Measurements from ENCODE around the gene HDAC4. TPM values are rescaled to one million over a fixed set of nuclear protein-coding genes. Genes with fewer than 3 reads are reported as not detected.

Gene HDAC4
- total and polyA plus RNA-seq, 2 of the 8 experiments (the other 6 are each of a cell fraction or from before 2014, with no cell fraction given): 15.4 to 31.5 TPM

DNA sequence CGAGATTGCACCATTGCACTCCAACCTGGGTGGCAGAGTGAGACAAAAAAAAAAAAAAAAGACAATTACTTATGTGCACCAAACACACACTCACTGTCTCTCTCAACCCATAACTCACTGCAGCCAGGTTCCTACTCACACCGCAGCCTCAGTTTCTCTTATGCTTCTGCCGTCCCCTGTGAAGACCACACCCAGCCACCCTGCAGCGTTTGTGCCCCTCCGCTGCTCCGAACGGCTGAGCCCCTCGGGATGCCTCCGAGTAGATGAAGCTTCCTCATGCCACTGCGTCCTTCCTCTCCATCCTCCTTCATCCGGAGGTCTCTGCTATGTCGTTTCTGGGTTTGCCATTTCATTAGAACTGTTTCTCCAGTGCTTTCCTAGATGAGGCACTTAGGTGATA is 392.8 kb downstream of the HDAC4 start (continued):
- TF ChIP-seq, protein P1, sequence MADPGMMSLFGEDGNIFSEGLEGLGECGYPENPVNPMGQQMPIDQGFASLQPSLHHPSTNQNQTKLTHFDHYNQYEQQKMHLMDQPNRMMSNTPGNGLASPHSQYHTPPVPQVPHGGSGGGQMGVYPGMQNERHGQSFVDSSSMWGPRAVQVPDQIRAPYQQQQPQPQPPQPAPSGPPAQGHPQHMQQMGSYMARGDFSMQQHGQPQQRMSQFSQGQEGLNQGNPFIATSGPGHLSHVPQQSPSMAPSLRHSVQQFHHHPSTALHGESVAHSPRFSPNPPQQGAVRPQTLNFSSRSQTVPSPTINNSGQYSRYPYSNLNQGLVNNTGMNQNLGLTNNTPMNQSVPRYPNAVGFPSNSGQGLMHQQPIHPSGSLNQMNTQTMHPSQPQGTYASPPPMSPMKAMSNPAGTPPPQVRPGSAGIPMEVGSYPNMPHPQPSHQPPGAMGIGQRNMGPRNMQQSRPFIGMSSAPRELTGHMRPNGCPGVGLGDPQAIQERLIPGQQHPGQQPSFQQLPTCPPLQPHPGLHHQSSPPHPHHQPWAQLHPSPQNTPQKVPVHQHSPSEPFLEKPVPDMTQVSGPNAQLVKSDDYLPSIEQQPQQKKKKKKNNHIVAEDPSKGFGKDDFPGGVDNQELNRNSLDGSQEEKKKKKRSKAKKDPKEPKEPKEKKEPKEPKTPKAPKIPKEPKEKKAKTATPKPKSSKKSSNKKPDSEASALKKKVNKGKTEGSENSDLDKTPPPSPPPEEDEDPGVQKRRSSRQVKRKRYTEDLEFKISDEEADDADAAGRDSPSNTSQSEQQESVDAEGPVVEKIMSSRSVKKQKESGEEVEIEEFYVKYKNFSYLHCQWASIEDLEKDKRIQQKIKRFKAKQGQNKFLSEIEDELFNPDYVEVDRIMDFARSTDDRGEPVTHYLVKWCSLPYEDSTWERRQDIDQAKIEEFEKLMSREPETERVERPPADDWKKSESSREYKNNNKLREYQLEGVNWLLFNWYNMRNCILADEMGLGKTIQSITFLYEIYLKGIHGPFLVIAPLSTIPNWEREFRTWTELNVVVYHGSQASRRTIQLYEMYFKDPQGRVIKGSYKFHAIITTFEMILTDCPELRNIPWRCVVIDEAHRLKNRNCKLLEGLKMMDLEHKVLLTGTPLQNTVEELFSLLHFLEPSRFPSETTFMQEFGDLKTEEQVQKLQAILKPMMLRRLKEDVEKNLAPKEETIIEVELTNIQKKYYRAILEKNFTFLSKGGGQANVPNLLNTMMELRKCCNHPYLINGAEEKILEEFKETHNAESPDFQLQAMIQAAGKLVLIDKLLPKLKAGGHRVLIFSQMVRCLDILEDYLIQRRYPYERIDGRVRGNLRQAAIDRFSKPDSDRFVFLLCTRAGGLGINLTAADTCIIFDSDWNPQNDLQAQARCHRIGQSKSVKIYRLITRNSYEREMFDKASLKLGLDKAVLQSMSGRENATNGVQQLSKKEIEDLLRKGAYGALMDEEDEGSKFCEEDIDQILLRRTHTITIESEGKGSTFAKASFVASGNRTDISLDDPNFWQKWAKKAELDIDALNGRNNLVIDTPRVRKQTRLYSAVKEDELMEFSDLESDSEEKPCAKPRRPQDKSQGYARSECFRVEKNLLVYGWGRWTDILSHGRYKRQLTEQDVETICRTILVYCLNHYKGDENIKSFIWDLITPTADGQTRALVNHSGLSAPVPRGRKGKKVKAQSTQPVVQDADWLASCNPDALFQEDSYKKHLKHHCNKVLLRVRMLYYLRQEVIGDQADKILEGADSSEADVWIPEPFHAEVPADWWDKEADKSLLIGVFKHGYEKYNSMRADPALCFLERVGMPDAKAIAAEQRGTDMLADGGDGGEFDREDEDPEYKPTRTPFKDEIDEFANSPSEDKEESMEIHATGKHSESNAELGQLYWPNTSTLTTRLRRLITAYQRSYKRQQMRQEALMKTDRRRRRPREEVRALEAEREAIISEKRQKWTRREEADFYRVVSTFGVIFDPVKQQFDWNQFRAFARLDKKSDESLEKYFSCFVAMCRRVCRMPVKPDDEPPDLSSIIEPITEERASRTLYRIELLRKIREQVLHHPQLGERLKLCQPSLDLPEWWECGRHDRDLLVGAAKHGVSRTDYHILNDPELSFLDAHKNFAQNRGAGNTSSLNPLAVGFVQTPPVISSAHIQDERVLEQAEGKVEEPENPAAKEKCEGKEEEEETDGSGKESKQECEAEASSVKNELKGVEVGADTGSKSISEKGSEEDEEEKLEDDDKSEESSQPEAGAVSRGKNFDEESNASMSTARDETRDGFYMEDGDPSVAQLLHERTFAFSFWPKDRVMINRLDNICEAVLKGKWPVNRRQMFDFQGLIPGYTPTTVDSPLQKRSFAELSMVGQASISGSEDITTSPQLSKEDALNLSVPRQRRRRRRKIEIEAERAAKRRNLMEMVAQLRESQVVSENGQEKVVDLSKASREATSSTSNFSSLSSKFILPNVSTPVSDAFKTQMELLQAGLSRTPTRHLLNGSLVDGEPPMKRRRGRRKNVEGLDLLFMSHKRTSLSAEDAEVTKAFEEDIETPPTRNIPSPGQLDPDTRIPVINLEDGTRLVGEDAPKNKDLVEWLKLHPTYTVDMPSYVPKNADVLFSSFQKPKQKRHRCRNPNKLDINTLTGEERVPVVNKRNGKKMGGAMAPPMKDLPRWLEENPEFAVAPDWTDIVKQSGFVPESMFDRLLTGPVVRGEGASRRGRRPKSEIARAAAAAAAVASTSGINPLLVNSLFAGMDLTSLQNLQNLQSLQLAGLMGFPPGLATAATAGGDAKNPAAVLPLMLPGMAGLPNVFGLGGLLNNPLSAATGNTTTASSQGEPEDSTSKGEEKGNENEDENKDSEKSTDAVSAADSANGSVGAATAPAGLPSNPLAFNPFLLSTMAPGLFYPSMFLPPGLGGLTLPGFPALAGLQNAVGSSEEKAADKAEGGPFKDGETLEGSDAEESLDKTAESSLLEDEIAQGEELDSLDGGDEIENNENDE (IDR thresholded peaks at IDR 0.05; ENCODE audit: insufficient replicate concordance, low read length): no peak
- TF ChIP-seq SP2 (IDR thresholded peaks at IDR 0.05; ENCODE audit: low read length) (no peak), JUND (IDR thresholded peaks at IDR 0.05; ENCODE audit: low read length) (no peak), RBBP5 (IDR thresholded peaks at IDR 0.05; ENCODE audit: borderline replicate concordance, low read depth, low read length) (no peak), SIRT6 (IDR thresholded peaks at IDR 0.05; ENCODE audit: low read length) (no peak), BRCA1 (IDR thresholded peaks at IDR 0.05; ENCODE audit: low read depth, low read length) (no peak), NRF1 (IDR thresholded peaks at IDR 0.05; ENCODE audit: low read depth, low read length) (no peak), TCF12 (IDR thresholded peaks at IDR 0.05; ENCODE audit: low read depth, low read length) (no peak), SAP30 (IDR thresholded peaks at IDR 0.05; ENCODE audit: insufficient read depth, insufficient replicate concordance, low read length) (no peak), EZH2 (IDR thresholded peaks at IDR 0.05; ENCODE audit: low read depth, low read length, severe bottlenecking) (no peak)

All from H1 (cell line).